Caco-2 (cell line): ENCODE data around the gene CYP1A2. TPM values are rescaled to one million over a fixed set of nuclear protein-coding genes. Genes with fewer than 3 reads are reported as not detected.

Experiments used
- BruUV-seq: library from RNA; stranded (reverse); fragments of 400-500 nt; replicated peaks from 2 replicates; lab custom pipeline; 2021; lab: Mats Ljungman, UMichigan
- CTCF ChIA-PET: fragments of 300-600 bp; sonication (Branson Sonifier 250); formaldehyde crosslinking; loops from one replicate; lab custom pipeline; 2022; ENCODE audit warnings: antibody characterized with exemption; lab: Charles Lee
- POLR2A ChIA-PET: fragments of 300-600 bp; sonication (Branson Sonifier 250); formaldehyde crosslinking; loops from one replicate; lab custom pipeline; 2022; ENCODE audit warnings: antibody characterized with exemption; lab: Charles Lee
- DNase-seq, 2 experiments: peaks; one replicate each; pipeline versions ENCODE4 v3.0.0 to v3.0.0-alpha.2; 2020 to 2022
- H3K27me3 ChIP-seq: replicated peaks from 2 replicates; pipeline ENCODE4 v1.6.0; 2011; ENCODE audit warnings: low read length; ENCODE audit not compliant: control insufficient read depth, insufficient read depth
- H3K36me3 ChIP-seq: 2 replicates; pipeline ENCODE4 v1.5.1; 2011; ENCODE audit warnings: low read length; ENCODE audit not compliant: control insufficient read depth, insufficient read depth
- H3K4me1 ChIP-seq: fragments of 250-450 bp; sonication (Bioruptor Pico); 2 replicates; pipeline ENCODE4 v1.5.1; 2020; ENCODE audit warnings: mild to moderate bottlenecking
- H3K4me3 ChIP-seq: 2 replicates; pipeline ENCODE4 v1.5.1; 2011; ENCODE audit warnings: low read depth, mild to moderate bottlenecking, control low read depth, low read length
- H3K9me3 ChIP-seq: fragments of 250-450 bp; sonication (Bioruptor Pico); 2 replicates; pipeline ENCODE4 v1.5.1; 2020; ENCODE audit warnings: mild to moderate bottlenecking, moderate library complexity
- H3K27ac Mint-ChIP-seq: one replicate; pipeline ENCODE4 v1.8.0; 2022; ENCODE audit warnings: mixed read lengths; ENCODE audit not compliant: unreplicated experiment
- H3K27me3 Mint-ChIP-seq: one replicate; pipeline ENCODE4 v1.8.0; 2022; ENCODE audit warnings: mixed read lengths; ENCODE audit not compliant: insufficient read depth, unreplicated experiment
- H3K36me3 Mint-ChIP-seq: one replicate; pipeline ENCODE4 v1.8.0; 2022; ENCODE audit warnings: mild to moderate bottlenecking, mixed read lengths; ENCODE audit not compliant: insufficient read depth, unreplicated experiment
- H3K4me1 Mint-ChIP-seq: one replicate; pipeline ENCODE4 v1.8.0; 2022; ENCODE audit warnings: low read depth, mixed read lengths; ENCODE audit not compliant: unreplicated experiment
- H3K4me3 Mint-ChIP-seq: one replicate; pipeline ENCODE4 v1.8.0; 2022; ENCODE audit warnings: mild to moderate bottlenecking, moderate library complexity, mixed read lengths; ENCODE audit not compliant: unreplicated experiment
- H3K9me3 Mint-ChIP-seq: one replicate; pipeline ENCODE4 v1.8.0; 2022; ENCODE audit warnings: mixed read lengths; ENCODE audit not compliant: unreplicated experiment
- CTCF ChIP-seq, 2 experiments: fragments of 200-600 bp in 1 of 2; IDR thresholded peaks; 1 replicate in 1 of 2; 2 replicates in 1 of 2; pipeline versions ENCODE4 v1.5.1 to v1.8.0; 2011 to 2022; ENCODE audit warnings: antibody characterized with exemption in 1 of 2, control low read depth in 1 of 2, inconsistent platforms in 1 of 2, low read depth in 1 of 2, low read length in 1 of 2, mild to moderate bottlenecking in 1 of 2, moderate library complexity in 1 of 2; ENCODE audit not compliant: insufficient read depth in 1 of 2, severe bottlenecking in 1 of 2, unreplicated experiment in 1 of 2
- intact Hi-C: fragments of 100-400 bp; cut with micrococcal nuclease; formaldehyde crosslinking; loops from one replicate; pipeline ENCODE4 v1.10.0; 2022; ENCODE audit not compliant: unreplicated experiment
- total RNA-seq: library from RNA; stranded (reverse); gene quantifications from 2 replicates; pipeline ENCODE4 v1.2.3, GENCODE V29; 2022

CYP1A2 gene
- total RNA-seq, 1 experiment from 2014 or later = not detected

- BruUV-seq = no TSS peak
- peaks cover 22% of the 10 kb centered on the region for H3K4me1 ChIP-seq
- no peak for TF ChIP-seq CTCF (IDR thresholded peaks at IDR 0.05; ENCODE audit: insufficient read depth in 1 of 2, low read depth in 1 of 2, low read length in 1 of 2, severe bottlenecking in 1 of 2, unreplicated experiment in 1 of 2)
- intact Hi-C loops = no loop called here
- DNase-seq = no peak
- H3K9me3 ChIP-seq = no peaks in the 10 kb centered on the region
- Mint-ChIP-seq H3K4me3 (no peak overlapping the region), H3K4me1 (no peaks in the 10 kb centered on the region), H3K27ac (no peak overlapping the region), H3K9me3 (no peaks in the 10 kb centered on the region), H3K27me3 (no peaks in the 10 kb centered on the region), H3K36me3 (peaks cover 5% of the 10 kb centered on the region)
- H3K27me3 ChIP-seq = no peaks in the 10 kb centered on the region
- no peaks in the 10 kb centered on the region for H3K36me3 ChIP-seq
- CTCF ChIA-PET = interaction anchor here (2.3 kb wide), 1 partner anchor 125 kb away, joined by 11 read pairs; no protein-coding TSS in a partner anchor
- POLR2A ChIA-PET = no interaction called here
- no peak overlapping the region for H3K4me3 ChIP-seq
These were observed 10.1 kb downstream of the CYP1A2 start for GRCh38 chr15:74758736-74759135.

GRCh38 chr15:74762791-74763150, 14.1 kb downstream of the CYP1A2 start:
- ChIA-PET CTCF (interaction anchor here (0.6 to 1.4 kb wide), 3 partner anchors 8 to 127 kb away, joined by 3 to 4 read pairs (median 3); no protein-coding TSS in a partner anchor), POLR2A (interaction anchor here (0.6 kb wide), 1 partner anchor 67 kb away, joined by 4 read pairs; the partner anchor contains the start of gene EDC3)
- Mint-ChIP-seq H3K9me3 (no peaks in the 10 kb centered on the region), H3K4me3 (no peak overlapping the region), H3K36me3 (peaks cover 5% of the 10 kb centered on the region), H3K4me1 (no peaks in the 10 kb centered on the region), H3K27ac (no peak overlapping the region), H3K27me3 (no peaks in the 10 kb centered on the region)
- intact Hi-C loops = no loop called here
- Histone ChIP-seq H3K9me3 (no peaks in the 10 kb centered on the region), H3K4me1 (peaks cover 22% of the 10 kb centered on the region), H3K36me3 (no peaks in the 10 kb centered on the region), H3K27me3 (no peaks in the 10 kb centered on the region), H3K4me3 (no peak overlapping the region)
- BruUV-seq = no TSS peak
- no peak for DNase-seq
- no peak for TF ChIP-seq CTCF (IDR thresholded peaks at IDR 0.05; ENCODE audit: insufficient read depth in 1 of 2, low read depth in 1 of 2, low read length in 1 of 2, severe bottlenecking in 1 of 2, unreplicated experiment in 1 of 2)

GRCh38 chr15:74763416-74763815, 14.8 kb downstream of the CYP1A2 start:
- POLR2A ChIA-PET = no interaction called here
- Histone ChIP-seq H3K9me3 (no peaks in the 10 kb centered on the region), H3K27me3 (no peaks in the 10 kb centered on the region), H3K4me1 (peaks cover 26% of the 10 kb centered on the region), H3K36me3 (no peaks in the 10 kb centered on the region), H3K4me3 (no peak overlapping the region)
- H3K27ac Mint-ChIP-seq = no peak overlapping the region
- TF ChIP-seq CTCF (IDR thresholded peaks at IDR 0.05; ENCODE audit: insufficient read depth in 1 of 2, low read depth in 1 of 2, low read length in 1 of 2, severe bottlenecking in 1 of 2, unreplicated experiment in 1 of 2) = no peak
- peaks cover 5% of the 10 kb centered on the region for H3K36me3 Mint-ChIP-seq
- no peaks in the 10 kb centered on the region for H3K9me3 Mint-ChIP-seq
- CTCF ChIA-PET = interaction anchor here (1.1 to 1.4 kb wide), 2 partner anchors 8 to 128 kb away, joined by 3 to 4 read pairs; no protein-coding TSS in a partner anchor
- peaks cover under 1% of the 10 kb centered on the region for H3K4me1 Mint-ChIP-seq
- H3K4me3 Mint-ChIP-seq = no peak overlapping the region
- no TSS peak for BruUV-seq
- DNase-seq = peak in 1 of 2 experiments; percentile 66
- intact Hi-C loops = no loop called here
- H3K27me3 Mint-ChIP-seq = no peaks in the 10 kb centered on the region
